GM12865 (cell line): ENCODE results near the gene KNDC1.

Experiments
- DNase-seq: peaks from one replicate; pipeline ENCODE4 v3.0.0; 2010; ENCODE audit warnings: low read depth
- H3K4me3 ChIP-seq: 2 replicates; pipeline ENCODE4 v1.5.1; 2011; ENCODE audit warnings: mild to moderate bottlenecking, low read depth, low read length, control low read depth
- CTCF ChIP-seq: IDR thresholded peaks from 2 replicates; pipeline ENCODE4 v1.5.1; 2011; ENCODE audit warnings: low read length, control low read depth, low read depth, inconsistent platforms; ENCODE audit not compliant: insufficient read depth; ENCODE audit errors: missing control alignments

KNDC1 gene

GRCh38 chr10:133154996-133155778 lies 4.8 kb upstream of the KNDC1 start:
- DNase-seq = no peak
- no peak overlapping the region for H3K4me3 ChIP-seq
- no peak for TF ChIP-seq CTCF

GRCh38 chr10:133156674-133157579 lies 3.1 kb upstream of the KNDC1 start:
- no peak for DNase-seq
- TF ChIP-seq CTCF = no peak
- H3K4me3 ChIP-seq = no peak overlapping the region

- H3K4me3 ChIP-seq = no peak overlapping the region
- no peak for TF ChIP-seq CTCF
- DNase-seq = no peak
Observed at GRCh38 chr10:133157662-133158436, 2.2 kb upstream of the KNDC1 start.

GRCh38 chr10:133158437-133158755 lies 1.6 kb upstream of the KNDC1 start:
- TF ChIP-seq CTCF = no peak
- no peak for DNase-seq
- H3K4me3 ChIP-seq = no peak overlapping the region

GRCh38 chr10:133158756-133159610 lies 1.0 kb upstream of the KNDC1 start:
- no peak for TF ChIP-seq CTCF
- DNase-seq = no peak
- no peak overlapping the region for H3K4me3 ChIP-seq

GRCh38 chr10:133159611-133159949 lies 439 bp upstream of the KNDC1 start:
- no peak for DNase-seq
- no peak for TF ChIP-seq CTCF
- no peak overlapping the region for H3K4me3 ChIP-seq
